HG02884 (cell line): Measurements from ENCODE around the gene NUMA1.

Source experiments
- ATAC-seq: cut with Tn5 transposase; IDR thresholded peaks from one replicate; pipeline ENCODE4 v1.9.1; 2021; ENCODE audit warnings: mild to moderate bottlenecking, moderate library complexity; ENCODE audit not compliant: unreplicated experiment

NUMA1 gene

DNA sequence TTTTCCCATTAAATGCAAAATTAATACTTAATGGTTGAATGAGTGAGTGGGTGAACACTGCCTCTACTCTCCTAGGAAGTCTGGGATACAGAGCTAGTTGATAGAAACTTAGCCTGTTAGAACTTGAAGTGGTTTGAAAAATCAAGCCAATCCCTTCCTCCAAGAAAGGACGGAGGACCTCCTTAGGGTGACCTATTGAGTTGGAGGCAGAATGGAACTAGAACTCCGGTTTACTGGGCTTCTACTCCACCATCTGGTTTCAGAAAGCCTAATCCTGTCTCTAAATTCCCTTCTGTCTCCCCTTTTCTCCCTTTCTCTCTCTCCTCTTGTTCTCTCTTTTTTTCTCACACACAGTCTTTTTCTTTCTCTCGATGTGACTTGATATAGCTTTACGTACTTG lies 101.2 kb downstream of the NUMA1 start:
- ATAC-seq = no peak

DNA sequence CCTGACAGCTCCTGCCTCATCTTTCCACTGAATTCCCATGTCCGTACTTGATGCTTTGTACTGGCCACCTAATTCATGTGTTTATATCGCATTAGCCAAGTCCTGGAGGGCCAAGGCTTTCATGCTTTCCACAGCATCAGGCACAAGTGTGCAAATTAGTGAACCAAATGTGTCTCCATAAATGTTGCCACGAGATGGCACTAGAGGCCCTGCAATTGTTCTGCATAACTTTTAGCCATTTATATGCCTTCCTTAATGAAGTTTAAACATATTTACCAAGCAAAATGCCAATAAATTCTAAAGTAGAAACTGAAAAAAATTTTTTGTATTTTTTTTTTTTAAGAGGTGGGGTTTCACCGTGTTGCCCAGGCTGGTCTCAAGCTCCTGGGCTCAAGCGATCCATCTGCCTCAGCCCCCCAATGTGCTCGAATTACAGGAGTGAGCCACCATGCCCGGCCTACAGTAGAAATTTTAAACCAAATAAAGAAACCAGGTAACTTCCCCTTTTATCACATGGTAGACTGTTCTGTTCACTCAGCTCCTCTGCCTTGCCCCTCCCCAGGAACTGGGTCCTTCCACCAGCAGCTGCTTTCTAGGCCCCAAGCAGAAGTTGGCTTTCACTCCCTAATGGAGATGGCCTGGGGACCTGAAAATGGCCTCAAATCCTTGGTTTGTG lies 102.5 kb downstream of the NUMA1 start:
- no peak for ATAC-seq

DNA sequence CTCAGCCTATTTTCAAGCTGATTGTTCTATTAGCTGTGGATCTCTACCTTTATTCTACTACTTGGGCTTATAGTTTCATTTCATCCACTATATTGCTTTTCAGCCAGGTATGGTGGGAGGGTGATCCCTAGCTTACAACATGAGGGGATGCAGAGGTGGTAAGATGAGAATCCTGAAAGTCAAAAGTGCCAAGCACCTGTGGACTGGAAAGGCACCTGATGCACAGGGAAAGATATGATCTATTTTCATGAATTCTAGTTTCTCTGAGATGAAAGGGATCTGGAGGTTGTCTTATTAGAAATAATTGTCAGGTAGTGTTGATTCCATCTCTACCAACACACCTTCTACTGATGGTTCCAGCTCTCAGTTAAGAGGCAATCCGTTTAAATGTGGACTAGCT lies 103.3 kb downstream of the NUMA1 start:
- no peak for ATAC-seq

DNA sequence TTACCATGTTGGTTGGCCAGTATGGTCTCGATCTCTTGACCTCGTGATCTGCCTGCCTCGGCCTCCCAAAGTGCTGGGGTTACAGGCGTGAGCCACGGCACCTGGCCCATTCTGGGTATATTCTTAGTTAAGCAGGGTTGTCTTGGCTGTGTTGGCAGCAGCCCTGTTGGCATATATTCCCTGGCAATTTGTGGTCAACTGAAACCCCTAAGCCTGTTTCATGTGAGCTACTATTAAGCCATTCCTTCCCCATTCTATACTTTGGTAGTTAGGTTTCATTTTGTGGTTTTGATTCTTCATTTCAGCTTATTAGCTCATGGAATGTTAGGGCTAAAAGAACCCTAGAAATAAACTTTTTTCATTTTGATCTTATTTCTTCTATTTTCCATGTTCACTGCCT lies 103.8 kb downstream of the NUMA1 start:
- ATAC-seq = no peak

DNA sequence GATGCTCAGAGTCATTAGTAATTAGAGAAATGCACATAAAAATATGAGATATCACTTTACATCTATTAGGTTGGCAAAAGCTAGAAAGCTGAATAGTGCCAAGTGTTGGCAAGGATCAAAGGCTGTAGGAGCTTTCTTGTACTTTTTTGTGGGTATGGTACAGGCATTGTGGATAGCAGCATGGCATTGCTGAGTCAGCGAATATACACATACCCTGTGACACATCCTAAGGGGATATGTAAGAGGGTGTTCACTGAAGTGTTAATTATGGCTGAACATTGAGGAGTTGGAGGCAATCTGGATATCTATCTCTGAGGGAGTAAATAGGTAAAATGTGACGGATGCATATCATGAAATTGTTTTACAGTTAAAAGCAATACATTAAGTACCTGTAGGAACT lies 108.7 kb downstream of the NUMA1 start:
- no peak for ATAC-seq

DNA sequence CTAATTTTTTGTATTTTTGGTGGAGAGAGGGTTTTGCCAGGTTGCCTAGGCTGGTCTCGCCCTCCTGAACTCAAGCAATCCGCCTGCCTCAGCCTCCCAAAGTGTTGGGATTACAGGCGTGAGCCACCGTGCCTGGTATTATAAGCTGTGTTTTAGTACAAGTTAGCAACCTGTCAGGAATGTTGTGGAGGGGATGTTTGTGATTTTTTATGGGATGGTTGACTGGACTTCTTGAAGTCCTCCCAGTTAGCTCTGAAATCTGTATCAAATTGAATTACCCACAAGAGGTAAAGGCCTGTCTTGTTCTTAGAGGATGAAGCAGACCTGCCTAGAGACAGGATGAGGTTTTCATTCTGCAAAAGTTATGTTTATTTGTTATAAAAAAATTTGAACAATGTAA lies 115.7 kb downstream of the NUMA1 start:
- no peak for ATAC-seq

DNA sequence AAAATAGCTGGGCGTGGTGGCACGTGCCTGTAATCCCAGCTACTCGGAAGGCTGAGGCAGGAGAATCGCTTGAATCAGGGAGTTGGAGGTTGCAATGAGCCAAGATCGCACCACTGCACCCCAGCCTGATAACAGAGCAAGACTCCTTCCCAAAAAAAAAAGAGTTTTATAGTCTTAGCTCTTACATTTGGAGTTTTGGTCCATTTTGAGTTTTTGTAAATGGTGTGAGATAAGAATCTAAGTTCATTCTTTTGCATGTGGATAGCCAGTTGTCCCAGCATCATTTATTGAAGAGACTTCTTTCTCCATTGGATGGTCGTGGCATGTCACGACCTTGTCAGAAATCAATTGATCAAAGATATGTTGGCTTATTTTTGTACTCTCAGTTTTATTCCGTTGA lies 116.9 kb downstream of the NUMA1 start:
- no peak for ATAC-seq

DNA sequence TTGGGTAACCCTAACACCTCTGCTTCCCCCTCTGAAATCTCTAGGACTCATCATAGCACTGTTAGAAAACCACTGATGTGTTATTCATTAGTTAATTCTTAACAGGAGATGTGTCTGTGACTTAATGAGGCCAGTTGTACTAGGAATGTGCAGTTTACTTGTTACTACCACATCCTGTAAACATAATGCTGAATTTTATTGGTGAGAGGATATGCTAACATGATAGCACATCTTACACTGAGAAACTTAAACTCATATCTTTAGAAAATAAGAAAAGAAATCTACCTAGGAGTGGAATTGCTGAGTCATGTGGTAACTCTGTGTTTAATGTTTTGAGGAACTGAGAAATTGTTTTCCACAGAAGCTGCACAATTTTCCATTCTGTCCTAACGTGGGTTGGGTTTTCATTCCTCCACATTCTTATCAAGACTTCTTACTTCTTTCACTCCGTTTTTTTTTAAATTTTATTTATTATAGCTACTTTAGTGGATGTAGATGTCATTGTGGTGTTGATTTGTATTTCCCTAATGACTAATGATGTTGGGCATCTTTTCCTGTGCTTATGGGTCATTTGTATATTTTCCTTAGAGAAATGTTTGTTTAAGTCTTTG lies 117.8 kb downstream of the NUMA1 start:
- ATAC-seq = no peak

DNA sequence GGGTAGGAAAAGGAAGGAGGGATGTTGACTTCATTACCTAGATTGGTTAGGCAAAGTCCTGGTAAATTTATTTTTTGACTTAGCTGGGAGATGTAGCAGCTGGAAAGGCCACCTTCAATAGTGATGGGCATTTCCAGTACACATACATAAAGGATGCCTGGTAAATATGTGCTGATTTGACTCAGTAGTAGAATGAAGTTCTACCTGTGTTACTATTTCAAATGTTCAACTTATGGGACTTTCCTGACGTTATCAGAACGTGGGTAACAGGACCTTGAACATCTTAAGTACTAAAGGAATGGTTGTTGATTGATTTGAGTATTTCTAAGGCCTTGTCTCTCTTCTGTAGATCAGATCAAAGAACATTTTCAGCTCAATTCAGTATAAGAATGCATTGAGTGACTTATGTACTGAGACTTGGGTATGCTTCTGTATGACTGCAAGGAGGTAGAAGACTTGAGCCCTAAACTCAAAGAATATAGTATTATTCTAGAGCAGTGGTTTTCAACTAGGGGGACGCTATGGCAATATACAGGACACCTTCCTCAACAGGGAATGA lies 124.4 kb downstream of the NUMA1 start:
- no peak for ATAC-seq
